HG03558 (cell line): ENCODE results near the gene NUP85.
A peak's percentile ranks its signal among the peaks of the same experiment; 100 is the strongest.
"Not testable (repeated sequence)": the region's sequence is repeated elsewhere in the genome, so short reads cannot be mapped to it uniquely, and the experiment has no call there.

Source experiments
- ATAC-seq: cut with Tn5 transposase; IDR thresholded peaks from one replicate; pipeline ENCODE4 v1.9.1; 2021; ENCODE audit warnings: moderate number of reproducible peaks; ENCODE audit not compliant: unreplicated experiment; ENCODE audit errors: extremely low read depth

The NUP85 gene, protein sequence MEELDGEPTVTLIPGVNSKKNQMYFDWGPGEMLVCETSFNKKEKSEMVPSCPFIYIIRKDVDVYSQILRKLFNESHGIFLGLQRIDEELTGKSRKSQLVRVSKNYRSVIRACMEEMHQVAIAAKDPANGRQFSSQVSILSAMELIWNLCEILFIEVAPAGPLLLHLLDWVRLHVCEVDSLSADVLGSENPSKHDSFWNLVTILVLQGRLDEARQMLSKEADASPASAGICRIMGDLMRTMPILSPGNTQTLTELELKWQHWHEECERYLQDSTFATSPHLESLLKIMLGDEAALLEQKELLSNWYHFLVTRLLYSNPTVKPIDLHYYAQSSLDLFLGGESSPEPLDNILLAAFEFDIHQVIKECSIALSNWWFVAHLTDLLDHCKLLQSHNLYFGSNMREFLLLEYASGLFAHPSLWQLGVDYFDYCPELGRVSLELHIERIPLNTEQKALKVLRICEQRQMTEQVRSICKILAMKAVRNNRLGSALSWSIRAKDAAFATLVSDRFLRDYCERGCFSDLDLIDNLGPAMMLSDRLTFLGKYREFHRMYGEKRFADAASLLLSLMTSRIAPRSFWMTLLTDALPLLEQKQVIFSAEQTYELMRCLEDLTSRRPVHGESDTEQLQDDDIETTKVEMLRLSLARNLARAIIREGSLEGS

GRCh38 chr17:75205037-75205792, at the start of gene NUP85:
NUP85 (plus strand) TSS chr17:75205679; CDS start chr17:75205762, 83 bp downstream.
- ATAC-seq = no peak

- ATAC-seq = not testable (repeated sequence)
Observed at GRCh38 chr17:75158480-75158879, 47.0 kb upstream of the NUP85 start.

- no peak for ATAC-seq
Observed at GRCh38 chr17:75159196-75160031, 46.1 kb upstream of the NUP85 start.

GRCh38 chr17:75160211-75160610, 45.3 kb upstream of the NUP85 start:
- ATAC-seq = no peak

GRCh38 chr17:75163074-75163473, 42.4 kb upstream of the NUP85 start:
- no peak for ATAC-seq

DNA sequence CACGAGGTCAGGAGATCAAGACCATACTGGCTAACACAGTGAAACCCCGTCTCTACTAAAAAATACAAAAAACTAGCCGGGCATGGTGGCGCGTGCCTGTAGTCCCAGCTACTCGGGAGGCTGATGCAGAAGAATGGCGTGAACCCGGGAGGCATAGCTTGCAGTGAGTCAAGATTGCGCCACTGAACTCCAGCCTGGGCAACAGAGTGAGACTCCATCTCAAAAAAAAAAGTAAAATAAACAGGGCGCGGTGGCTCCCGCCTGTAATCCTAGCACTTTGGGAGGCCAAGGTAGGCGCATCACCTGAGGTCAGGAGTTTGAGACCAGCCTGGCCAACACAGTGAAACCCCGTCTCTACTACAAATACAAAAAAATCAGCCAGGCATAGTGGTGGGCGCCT, 40.9 kb upstream of the NUP85 start:
- not testable (repeated sequence) for ATAC-seq

DNA sequence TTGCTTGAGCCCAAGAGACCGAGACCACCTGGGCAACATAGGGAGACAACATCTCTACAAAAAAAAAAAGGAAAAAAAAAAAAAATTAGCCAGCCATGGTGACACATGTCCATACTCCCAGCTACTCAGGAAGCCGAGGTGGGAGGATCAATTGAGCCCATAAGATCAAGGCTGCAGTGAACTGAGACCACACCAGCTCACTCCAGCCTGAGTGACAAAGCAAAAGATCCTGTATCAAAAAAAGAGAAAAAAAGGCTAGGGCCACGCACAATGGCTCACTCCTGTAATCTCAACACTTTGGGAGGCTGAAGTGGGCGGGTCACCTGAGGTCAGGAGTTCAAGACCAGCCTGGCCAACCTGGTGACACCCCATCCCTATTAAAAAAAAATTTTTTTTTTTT, 36.5 kb upstream of the NUP85 start:
- ATAC-seq = no peak

GRCh38 chr17:75173526-75173925, 32.0 kb upstream of the NUP85 start:
- ATAC-seq = no peak

DNA sequence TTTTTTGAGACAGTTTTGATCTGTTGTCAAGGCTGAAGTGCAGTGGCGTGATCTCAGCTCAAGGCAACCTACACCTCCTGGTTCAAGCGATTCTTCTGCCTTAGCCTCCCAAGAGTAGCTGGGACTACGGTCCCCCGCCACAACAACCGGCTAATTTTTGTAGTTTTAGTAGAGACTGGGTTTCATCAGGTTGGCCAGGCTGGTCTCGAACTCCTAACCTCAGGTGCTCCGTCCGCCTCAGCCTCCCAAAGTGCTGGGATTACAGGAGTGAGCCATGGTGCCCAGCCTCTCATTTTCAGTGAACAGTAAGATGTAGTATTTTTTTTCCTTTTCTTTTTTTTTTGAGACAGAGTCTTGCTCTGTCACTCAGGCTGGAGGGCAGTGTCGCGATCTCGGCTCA, 30.5 kb upstream of the NUP85 start:
- no peak for ATAC-seq

DNA sequence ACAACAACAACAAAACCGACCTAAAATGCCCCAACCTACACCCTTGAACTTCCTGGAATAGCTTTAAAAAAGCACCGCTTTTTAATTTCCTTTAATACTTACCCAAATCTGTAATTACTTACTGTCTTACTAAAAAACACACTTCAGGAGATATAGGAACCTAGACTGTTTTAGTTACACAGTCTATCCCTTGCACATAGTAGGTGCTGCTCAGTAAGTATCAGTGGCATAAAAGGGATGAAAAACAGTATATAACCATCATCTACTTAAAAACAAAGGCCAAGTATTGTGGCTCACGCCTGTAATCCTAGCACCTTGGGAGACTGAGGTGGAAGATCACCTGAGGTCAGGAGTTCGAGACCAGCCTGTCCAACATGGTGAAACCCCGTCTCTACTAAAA, 28.9 kb upstream of the NUP85 start:
- ATAC-seq = no peak

- no peak for ATAC-seq
Observed at GRCh38 chr17:75178453-75178852, 27.0 kb upstream of the NUP85 start.

- no peak for ATAC-seq
Observed at GRCh38 chr17:75181110-75181509, 24.4 kb upstream of the NUP85 start.

DNA sequence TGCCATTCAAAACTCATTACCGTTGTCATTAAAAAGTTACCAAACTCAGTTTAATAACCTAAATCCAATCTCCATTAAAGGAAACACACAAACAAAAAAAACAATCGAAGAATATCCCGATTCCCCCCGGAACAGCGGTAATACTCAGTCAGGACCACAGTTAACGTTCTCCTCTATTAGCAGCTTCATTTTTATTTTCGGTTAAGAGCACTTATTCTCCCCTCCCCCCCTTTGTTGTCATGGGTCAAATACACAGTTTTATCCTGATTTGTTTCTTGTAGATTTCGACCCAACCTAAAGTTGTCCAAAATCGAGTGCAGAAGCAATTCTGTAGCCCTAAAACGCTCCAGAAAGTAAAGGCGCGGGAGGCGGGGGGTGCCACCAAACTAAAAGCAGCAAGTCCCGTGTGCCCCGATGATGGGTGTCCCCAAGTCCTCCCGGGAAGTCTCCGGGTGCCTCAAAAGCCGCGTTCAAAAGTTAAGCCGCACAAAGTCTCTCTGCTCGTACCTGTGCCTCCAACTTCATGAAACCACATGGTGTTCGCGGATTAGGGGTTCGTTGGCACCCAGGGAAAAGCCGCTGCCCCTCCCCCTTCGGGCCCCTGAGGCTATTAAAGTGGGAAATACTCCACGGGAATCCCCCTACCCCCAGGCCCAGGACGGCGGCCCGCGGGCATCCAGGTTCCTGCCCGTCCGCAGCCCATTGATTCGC, 23.7 kb upstream of the NUP85 start:
- ATAC-seq = no peak

DNA sequence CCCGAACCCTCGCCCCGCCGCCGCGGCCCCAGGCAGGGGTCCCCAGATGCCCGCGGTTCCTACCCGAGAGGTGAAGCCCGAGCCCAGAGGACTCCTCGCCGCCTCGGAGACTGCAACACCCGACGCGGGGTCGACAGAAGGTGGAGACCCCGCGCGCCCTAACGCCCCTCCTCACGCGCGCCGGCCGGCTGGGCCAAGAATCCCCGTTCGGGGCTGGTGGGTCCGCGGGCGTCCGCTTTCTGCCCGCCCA, 23.2 kb upstream of the NUP85 start:
- no peak for ATAC-seq

DNA sequence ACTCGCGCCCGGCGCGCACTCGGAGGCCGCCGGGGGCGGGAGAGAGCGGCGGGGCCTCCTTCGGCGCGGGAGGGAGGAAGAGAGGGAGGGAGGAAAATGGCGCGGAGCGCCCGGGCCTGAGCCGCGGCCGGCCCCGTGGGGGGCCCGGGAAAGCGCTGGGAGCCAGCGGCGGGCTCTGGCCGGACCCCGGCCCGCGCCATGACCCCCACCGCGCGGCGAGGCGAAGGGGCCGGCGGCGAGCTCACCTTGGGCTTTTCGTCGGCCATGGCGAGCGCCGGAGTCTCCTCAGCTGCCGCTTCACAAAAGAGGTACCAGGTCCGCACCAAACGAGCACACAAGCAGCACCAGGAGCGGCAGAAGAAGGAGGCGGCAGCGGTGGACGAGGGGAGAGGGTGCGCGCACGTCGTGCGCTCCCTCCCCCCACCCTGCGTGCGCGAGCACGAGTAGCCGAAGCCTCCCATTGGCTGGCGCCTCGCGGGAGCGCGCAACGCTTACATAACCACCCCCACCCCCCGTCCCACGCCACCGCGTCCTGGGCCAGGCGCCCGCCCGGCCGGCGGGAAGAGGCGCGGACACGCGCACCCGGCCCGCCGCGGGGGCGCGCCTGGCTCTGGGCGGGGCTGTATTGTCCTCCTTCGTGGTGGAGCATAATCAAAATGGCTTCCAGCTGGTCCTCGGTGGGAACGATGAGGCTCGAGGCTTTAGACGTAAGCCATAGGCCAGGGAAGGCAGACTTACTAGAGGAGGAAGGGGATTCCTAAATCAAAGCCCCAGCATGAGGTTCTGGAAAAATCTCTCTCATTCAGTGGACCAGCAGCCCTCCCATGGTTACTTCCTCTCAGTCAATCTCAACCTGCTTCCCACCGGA, 22.7 kb upstream of the NUP85 start, which contains the start of gene SUMO2:
TSS of gene SUMO2 (minus strand) at position 391 of the 868 bp plus-strand sequence. CDS start at position 266, 125 bp downstream.
- peak; percentile 47 for ATAC-seq

GRCh38 chr17:75183999-75184884, 21.2 kb upstream of the NUP85 start:
- no peak for ATAC-seq

DNA sequence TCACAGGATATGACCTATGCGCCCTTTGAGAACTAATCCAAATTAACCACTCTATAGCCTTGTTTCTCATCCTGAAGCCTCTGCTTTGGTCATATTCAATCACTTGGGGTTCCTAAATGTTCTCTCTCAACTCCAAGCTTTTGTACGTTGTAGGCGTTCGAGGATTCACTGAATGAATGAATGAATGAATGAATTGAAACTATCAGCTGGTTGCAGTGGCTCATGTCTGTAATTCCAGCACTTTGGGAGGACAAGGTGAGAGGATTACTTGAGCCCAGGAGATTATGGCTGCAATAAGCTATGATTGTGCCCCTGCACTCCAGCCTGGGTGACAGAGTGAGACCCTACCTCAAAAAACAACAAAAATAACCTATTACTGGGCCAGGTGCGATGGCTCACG, 16.9 kb upstream of the NUP85 start:
- ATAC-seq = no peak

- ATAC-seq = no peak
Observed at GRCh38 chr17:75191584-75191983, 13.9 kb upstream of the NUP85 start.
